Gastrocnemius medialis (tissue), 4 donors: ENCODE data around the gene GORAB.

Source experiments
- CTCF ChIP-seq, 5 experiments: fragments of 450-650 bp in 3 of 5; fragments of 200-600 bp in 2 of 5; sonication (generic) in 2 of 5; IDR thresholded peaks in 4 of 5; conservative IDR thresholded peaks in 1 of 5; 1 replicate in 4 of 5; 2 replicates in 1 of 5; pipeline ENCODE4 v1.5.1; 2016 to 2019; ENCODE audit warnings: antibody characterized with exemption in 5 of 5, mild to moderate bottlenecking in 3 of 5, moderate library complexity in 3 of 5
- POLR2A ChIP-seq, 2 donors: fragments of 450-650 bp; IDR thresholded peaks; one replicate each; pipeline ENCODE4 v1.6.1; 2017; ENCODE audit warnings: antibody characterized with exemption in 2 of 2, mild to moderate bottlenecking in 2 of 2, moderate library complexity in 2 of 2

- TF ChIP-seq CTCF (IDR thresholded peaks at IDR 0.05 in 4 of 5, conservative IDR thresholded peaks at IDR 0.05 in 1 of 5) (no peak), POLR2A (IDR thresholded peaks at IDR 0.05) (no peak)
These were observed 60.7 kb downstream of the GORAB start for GRCh38 chr1:170592591-170593111.
